Endothelial cell of umbilical vein (primary cell): ENCODE data around the gene ZNF362. TPM values are rescaled to one million over a fixed set of nuclear protein-coding genes. Genes with fewer than 3 reads are reported as not detected.

Experiments
- BruUV-seq: library from RNA; stranded (reverse); fragments of 400-500 nt; replicated peaks from 2 replicates; lab custom pipeline; 2021; lab: Mats Ljungman, UMichigan
- CTCF ChIA-PET: fragments of 300-600, 350-600 bp; sonication (Branson Sonifier 250); formaldehyde crosslinking; loops from one replicate; lab custom pipeline; 2021; ENCODE audit warnings: antibody characterized with exemption, inconsistent platforms; lab: Charles Lee
- POLR2A ChIA-PET: fragments of 300-600, 350-600 bp; sonication (Branson Sonifier 250); formaldehyde crosslinking; loops from one replicate; lab custom pipeline; 2021; ENCODE audit warnings: antibody characterized with exemption, inconsistent platforms; lab: Charles Lee
- DNase-seq: peaks from one replicate; pipeline ENCODE4 v3.0.0-alpha.2; 2011; ENCODE audit warnings: low read depth, low spot score
- FAIRE-seq: peaks from 2 replicates; lab custom pipeline; 2011; peaks lifted over from hg19 to GRCh38; lab: Jason Lieb, UNC
- H2AFZ ChIP-seq: 2 replicates; pipeline ENCODE4 v1.6.0; 2012; ENCODE audit warnings: low read depth, low read length, control low read depth, inconsistent platforms
- H3K27ac ChIP-seq: 2 replicates; pipeline ENCODE4 v1.5.1; 2011; ENCODE audit warnings: low read depth, mild to moderate bottlenecking, control low read depth, low read length, moderate library complexity; ENCODE audit not compliant: insufficient read depth
- H3K27me3 ChIP-seq, 2 experiments: 2 replicates each; pipeline versions ENCODE4 v1.6.0 to v1.6.1; 2011; ENCODE audit warnings: low read length in 2 of 2, mixed read lengths in 1 of 2; ENCODE audit not compliant: control insufficient read depth in 2 of 2, insufficient read depth in 2 of 2
- H3K36me3 ChIP-seq, 2 experiments: 2 replicates in 1 of 2; 3 replicates in 1 of 2; pipeline ENCODE4 v1.5.1; 2011; ENCODE audit warnings: low read length in 2 of 2, mild to moderate bottlenecking in 1 of 2, moderate library complexity in 1 of 2; ENCODE audit not compliant: control insufficient read depth in 2 of 2, insufficient read depth in 2 of 2; ENCODE audit errors: extremely low read depth in 1 of 2
- H3K4me1 ChIP-seq: 3 replicates; pipeline ENCODE4 v1.5.1; 2011; ENCODE audit warnings: mild to moderate bottlenecking, low read length; ENCODE audit not compliant: control insufficient read depth, insufficient read depth; ENCODE audit errors: extremely low read depth
- H3K4me2 ChIP-seq: 2 replicates; pipeline ENCODE4 v1.6.1; 2011; ENCODE audit warnings: low read length, control low read depth, mixed read lengths; ENCODE audit not compliant: insufficient read depth
- H3K4me3 ChIP-seq, 3 experiments: fragments of 200-600 bp in 1 of 3; sonication (generic), shearing (Covaris generic) in 1 of 3; replicated peaks in 1 of 3; 2 replicates each; pipeline ENCODE4 v1.5.1; 2011 to 2016; ENCODE audit warnings: control low read depth in 3 of 3, low read length in 3 of 3, mild to moderate bottlenecking in 2 of 3, inconsistent platforms in 1 of 3, low read depth in 1 of 3, moderate library complexity in 1 of 3; ENCODE audit not compliant: insufficient read depth in 1 of 3
- H3K79me2 ChIP-seq: 2 replicates; pipeline ENCODE4 v1.6.0; 2012; ENCODE audit warnings: low read length, inconsistent platforms; ENCODE audit not compliant: control insufficient read depth, insufficient read depth
- H3K9ac ChIP-seq: replicated peaks from 2 replicates; pipeline ENCODE3; 2011; ENCODE audit warnings: low read length, control low read depth; ENCODE audit not compliant: insufficient read depth; ENCODE audit errors: extremely low read depth
- H3K9me1 ChIP-seq: replicated peaks from 3 replicates; pipeline ENCODE4 v1.6.0; 2011; ENCODE audit warnings: mild to moderate bottlenecking, low read length; ENCODE audit not compliant: control insufficient read depth, insufficient read depth; ENCODE audit errors: extremely low read depth
- H3K9me3 ChIP-seq: replicated peaks from 2 replicates; pipeline ENCODE4 v1.5.1; 2012; ENCODE audit warnings: low read length, inconsistent platforms; ENCODE audit not compliant: control insufficient read depth, insufficient read depth
- H4K20me1 ChIP-seq: replicated peaks from 2 replicates; pipeline ENCODE3; 2011; ENCODE audit warnings: mild to moderate bottlenecking, low read length; ENCODE audit not compliant: control insufficient read depth, insufficient read depth; ENCODE audit errors: extremely low read depth
- CTCF ChIP-seq, 2 donors: IDR thresholded peaks; 1 replicate in 1 of 2; 2 replicates in 1 of 2; pipeline ENCODE4 v1.5.1; 2011; ENCODE audit warnings: low read length in 2 of 2, mild to moderate bottlenecking in 2 of 2, moderate library complexity in 2 of 2, control low read depth in 1 of 2, inconsistent platforms in 1 of 2, low read depth in 1 of 2; ENCODE audit not compliant: insufficient read depth in 1 of 2; ENCODE audit errors: extremely low read depth in 1 of 2
- EZH2 ChIP-seq: IDR thresholded peaks from 2 replicates; pipeline ENCODE4 v1.6.1; 2012; ENCODE audit warnings: borderline replicate concordance, low read depth, mild to moderate bottlenecking, moderate library complexity, low read length, inconsistent platforms; ENCODE audit not compliant: severe bottlenecking
- FOS ChIP-seq: IDR thresholded peaks from 2 replicates; pipeline ENCODE4 v1.6.1; 2011; ENCODE audit warnings: mild to moderate bottlenecking, low read length, moderate library complexity, borderline replicate concordance; ENCODE audit not compliant: insufficient read depth
- GATA2 ChIP-seq: IDR thresholded peaks from 2 replicates; pipeline ENCODE4 v1.7.0; 2011; ENCODE audit warnings: low read depth, mild to moderate bottlenecking, moderate library complexity, mixed read lengths, low read length; ENCODE audit not compliant: insufficient read length, insufficient read depth
- JUN ChIP-seq: IDR thresholded peaks from 2 replicates; pipeline ENCODE4 v1.6.1; 2011; ENCODE audit warnings: borderline replicate concordance, low read depth; ENCODE audit not compliant: insufficient read length, insufficient read depth
- MYC ChIP-seq: IDR thresholded peaks from one replicate; pipeline ENCODE4 v1.6.1; 2011; ENCODE audit warnings: mild to moderate bottlenecking, low read depth, low read length
- POLR2A ChIP-seq: IDR thresholded peaks from 2 replicates; pipeline ENCODE4 v1.6.1; 2012; ENCODE audit warnings: low read depth, mild to moderate bottlenecking, control low read depth, low read length
- POLR2AphosphoS5 ChIP-seq: IDR thresholded peaks from 2 replicates; pipeline ENCODE4 v1.6.1; 2012; ENCODE audit warnings: low read depth, mild to moderate bottlenecking, control low read depth, low read length, moderate library complexity; ENCODE audit not compliant: insufficient read depth
- dilution Hi-C: fragments of 300-500 bp; cut with MboI; formaldehyde crosslinking; loops from one replicate; pipeline ENCODE4 v1.15.0; 2019; ENCODE audit warnings: low sequenced_read_pairs; ENCODE audit not compliant: extremely low pct_ligation_motif_present
- intact Hi-C: fragments of 100-400 bp; cut with micrococcal nuclease; formaldehyde crosslinking; loops from one replicate; pipeline ENCODE4 v1.10.0; 2022
- polyA plus RNA-seq, 4 experiments: library from polyadenylated mRNA; depleted of rRNA in 3 of 4; stranded (reverse) in 3 of 4; unstranded in 1 of 4; fragments of >200 nt; gene quantifications; 2 replicates each; pipeline versions ENCODE4 v1.2.1 to v1.2.3, GENCODE V29; 2011 to 2012; ENCODE audit warnings: missing spikeins in 1 of 4
- total RNA-seq: library from RNA; stranded (reverse); gene quantifications from 2 replicates; pipeline ENCODE4 v1.2.3, GENCODE V29; 2021
- TF ChIP-seq, protein P1 (sequence below): IDR thresholded peaks from 2 replicates; pipeline ENCODE4 v1.6.1; 2011; ENCODE audit not compliant: insufficient read depth, insufficient read length

Gene ZNF362
- total and polyA plus RNA-seq, 2 donors (not counting 3 experiments of a cell fraction or from before 2014, with no cell fraction given) = 28.4 to 35.3 TPM

- Histone ChIP-seq H3K4me2 (no peak overlapping the region), H2AFZ (no peak overlapping the region), H3K9me3 (no peaks in the 10 kb centered on the region), H3K9me1 (no peaks in the 10 kb centered on the region), H4K20me1 (no peaks in the 10 kb centered on the region), H3K4me1 (peaks cover 5% of the 10 kb centered on the region), H3K36me3 (peaks cover 0 to 6% of the 10 kb centered on the region in 2 experiments), H3K27me3 (no peaks in the 10 kb centered on the region), H3K4me3 (no peak overlapping the region), H3K27ac (no peak overlapping the region), H3K79me2 (no peaks in the 10 kb centered on the region), H3K9ac (no peak overlapping the region)
- FAIRE-seq (no peak), DNase-seq (no peak)
- ChIA-PET CTCF (interaction anchor here (0.9 to 2.0 kb wide), 2 partner anchors 9 to 26 kb away, joined by 4 to 8 read pairs; no protein-coding TSS in a partner anchor), POLR2A (no interaction called here)
- dilution Hi-C loops = no loop called here
- intact Hi-C loops = no loop called here
- BruUV-seq = no TSS peak
- no peak for TF ChIP-seq FOS
- TF ChIP-seq EZH2 = no peak
- TF ChIP-seq, protein P1, sequence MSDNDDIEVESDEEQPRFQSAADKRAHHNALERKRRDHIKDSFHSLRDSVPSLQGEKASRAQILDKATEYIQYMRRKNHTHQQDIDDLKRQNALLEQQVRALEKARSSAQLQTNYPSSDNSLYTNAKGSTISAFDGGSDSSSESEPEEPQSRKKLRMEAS = no peak
- no peak for TF ChIP-seq POLR2AphosphoS5
- no peak for TF ChIP-seq MYC
- no peak for TF ChIP-seq JUN
- no peak for TF ChIP-seq CTCF (IDR thresholded peaks at IDR 0.05; ENCODE audit: extremely low read depth in 1 of 2, insufficient read depth in 1 of 2, low read depth in 1 of 2, low read length in 2 of 2)
- no peak for TF ChIP-seq GATA2
- TF ChIP-seq POLR2A = no peak
Observed at GRCh38 chr1:33269621-33270020, 13.3 kb downstream of the ZNF362 start.
